HG03103 (cell line): ENCODE data around the gene NOC4L.

Source experiments
- ATAC-seq: cut with Tn5 transposase; IDR thresholded peaks from one replicate; pipeline ENCODE4 v1.9.1; 2021; ENCODE audit warnings: low read depth; ENCODE audit not compliant: unreplicated experiment

The NOC4L gene

GRCh38 chr12:132178801-132179401, 34.6 kb downstream of the NOC4L start:
- ATAC-seq = no peak

- no peak for ATAC-seq
Measured at GRCh38 chr12:132179431-132180362, 35.4 kb downstream of the NOC4L start.

- ATAC-seq = no peak
Measured at GRCh38 chr12:132180648-132181546, 36.6 kb downstream of the NOC4L start.

- no peak for ATAC-seq
Measured at GRCh38 chr12:132181570-132182200, 37.4 kb downstream of the NOC4L start.

- ATAC-seq = no peak
Measured at GRCh38 chr12:132182206-132182710, 38.0 kb downstream of the NOC4L start.

DNA sequence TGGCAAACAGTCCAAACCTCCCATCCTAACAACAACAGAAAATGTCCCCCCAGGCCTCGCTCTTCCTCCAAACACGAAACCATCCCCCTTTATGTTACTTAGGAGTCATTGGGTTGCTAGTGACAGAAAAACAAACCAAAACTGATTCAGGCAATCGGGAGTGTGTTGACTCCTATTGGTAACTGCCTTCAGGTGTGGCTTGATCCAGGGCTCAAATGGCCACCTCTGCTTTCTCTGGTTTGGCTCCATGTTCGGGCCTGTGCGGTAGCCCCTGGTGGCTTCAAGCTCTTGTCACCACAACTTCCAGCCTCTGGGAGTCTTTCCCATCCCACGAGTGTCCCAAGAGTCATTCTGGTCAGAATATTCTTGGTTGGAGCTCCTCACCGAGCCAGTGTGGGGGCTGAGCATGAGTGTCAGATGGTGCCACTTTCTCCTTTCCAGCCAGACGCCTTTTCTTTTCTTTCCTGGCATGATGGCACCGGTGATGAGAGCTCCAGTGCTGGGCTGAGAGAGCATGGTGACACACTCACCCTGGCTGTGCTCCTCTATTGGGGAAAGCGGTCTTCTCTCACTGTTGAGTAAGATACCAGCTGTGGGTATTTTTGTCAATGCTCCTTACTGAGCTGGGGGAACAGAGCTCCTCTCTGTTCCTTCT, 38.6 kb downstream of the NOC4L start:
- ATAC-seq = no peak

- ATAC-seq = no peak
Measured at GRCh38 chr12:132185705-132186104, 41.4 kb downstream of the NOC4L start.

DNA sequence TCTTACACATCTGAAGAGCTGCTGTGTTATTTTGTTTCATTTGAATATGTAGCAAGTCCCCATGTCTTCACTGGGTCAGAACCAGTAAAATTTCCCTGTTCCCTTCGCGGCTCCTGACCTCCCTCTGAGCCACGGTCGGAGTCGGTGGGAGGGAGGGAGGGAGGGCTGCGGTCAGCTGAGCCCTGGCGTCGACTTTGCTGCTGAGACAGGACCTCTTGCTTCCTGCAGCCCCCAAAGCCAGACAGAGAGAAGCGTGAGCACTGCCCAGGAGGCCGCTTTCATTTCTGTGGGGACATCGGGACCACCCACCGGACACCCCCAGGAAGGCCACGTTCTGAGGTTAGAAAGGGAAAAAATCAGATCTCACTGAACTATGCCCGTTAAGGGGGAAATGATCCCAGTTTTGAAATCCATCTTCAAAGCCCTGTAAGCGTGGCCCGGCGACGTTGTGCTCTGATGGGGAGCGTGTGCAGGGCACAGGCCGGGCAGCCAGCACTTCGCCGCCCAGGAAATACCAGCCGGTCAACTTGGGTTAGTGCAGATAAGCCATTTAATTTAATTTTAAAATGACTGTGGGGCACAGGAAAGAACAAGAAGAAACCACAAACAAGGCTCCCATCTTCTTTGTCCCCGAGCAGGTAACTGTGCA, 42.1 kb downstream of the NOC4L start:
- no peak for ATAC-seq

- ATAC-seq = no peak
Measured at GRCh38 chr12:132186857-132187620, 42.8 kb downstream of the NOC4L start.

DNA sequence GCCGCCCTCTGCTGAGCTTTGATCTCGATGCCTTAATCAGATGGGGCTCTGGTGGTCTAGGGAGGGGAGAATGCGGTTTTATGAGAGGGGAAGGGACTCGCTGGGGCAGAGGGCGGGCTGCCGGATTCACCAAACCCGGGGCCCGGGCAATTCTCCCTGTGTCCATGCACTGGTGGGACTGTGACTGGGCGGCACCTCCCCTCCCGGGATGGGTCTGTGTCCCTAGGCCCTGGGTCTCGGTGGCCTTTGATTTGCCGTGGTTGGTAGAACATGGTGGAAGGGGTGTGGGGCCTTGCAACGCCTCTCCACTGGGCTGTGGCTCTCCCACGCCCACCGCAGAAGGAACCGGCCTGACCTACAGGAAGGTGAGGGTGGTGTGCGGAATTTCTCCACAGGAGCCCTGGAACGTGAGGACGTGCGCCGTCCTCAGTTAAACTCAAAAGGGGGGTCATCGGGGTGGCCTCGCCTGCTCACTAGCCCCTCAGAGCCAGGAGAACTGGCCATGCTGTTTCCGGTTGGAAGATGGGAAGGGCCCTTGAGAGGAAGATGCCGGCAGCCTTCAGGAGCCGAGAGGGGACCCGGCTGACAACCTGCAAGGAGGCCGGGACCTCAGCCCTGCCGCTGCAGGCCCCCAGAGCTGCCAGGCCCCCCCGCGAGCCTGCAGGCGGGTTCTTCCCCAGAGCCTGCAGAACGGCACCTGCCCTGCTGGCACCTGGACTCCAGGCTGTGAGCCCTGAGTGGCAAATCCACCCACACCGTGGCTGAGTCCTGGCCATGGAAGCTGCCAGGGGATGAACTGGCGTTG, 43.6 kb downstream of the NOC4L start:
- no peak for ATAC-seq

DNA sequence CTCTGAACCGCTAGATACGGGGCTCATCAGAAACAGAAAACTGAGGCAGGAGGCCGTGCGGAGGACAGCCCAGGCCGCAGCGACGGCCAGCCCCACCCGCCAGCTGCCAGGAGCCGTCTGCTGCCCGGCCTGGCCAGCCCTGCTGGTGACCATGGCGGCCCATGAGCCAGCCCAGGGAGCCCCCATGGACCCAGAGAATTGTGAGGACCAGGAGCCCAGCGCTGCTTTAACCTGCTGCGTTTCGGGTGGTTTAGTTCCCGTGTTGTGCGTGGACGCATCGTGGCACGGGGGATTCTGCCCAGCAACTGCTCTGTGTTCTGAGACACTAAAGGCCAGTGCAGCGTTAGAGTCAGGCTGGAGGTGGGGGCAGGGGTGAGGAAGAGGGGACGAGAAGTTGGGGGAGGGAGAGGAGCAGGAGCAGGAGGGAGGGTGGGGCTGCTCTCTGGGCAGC, 44.2 kb downstream of the NOC4L start:
- no peak for ATAC-seq

GRCh38 chr12:132188916-132189325, 44.7 kb downstream of the NOC4L start:
- no peak for ATAC-seq

DNA sequence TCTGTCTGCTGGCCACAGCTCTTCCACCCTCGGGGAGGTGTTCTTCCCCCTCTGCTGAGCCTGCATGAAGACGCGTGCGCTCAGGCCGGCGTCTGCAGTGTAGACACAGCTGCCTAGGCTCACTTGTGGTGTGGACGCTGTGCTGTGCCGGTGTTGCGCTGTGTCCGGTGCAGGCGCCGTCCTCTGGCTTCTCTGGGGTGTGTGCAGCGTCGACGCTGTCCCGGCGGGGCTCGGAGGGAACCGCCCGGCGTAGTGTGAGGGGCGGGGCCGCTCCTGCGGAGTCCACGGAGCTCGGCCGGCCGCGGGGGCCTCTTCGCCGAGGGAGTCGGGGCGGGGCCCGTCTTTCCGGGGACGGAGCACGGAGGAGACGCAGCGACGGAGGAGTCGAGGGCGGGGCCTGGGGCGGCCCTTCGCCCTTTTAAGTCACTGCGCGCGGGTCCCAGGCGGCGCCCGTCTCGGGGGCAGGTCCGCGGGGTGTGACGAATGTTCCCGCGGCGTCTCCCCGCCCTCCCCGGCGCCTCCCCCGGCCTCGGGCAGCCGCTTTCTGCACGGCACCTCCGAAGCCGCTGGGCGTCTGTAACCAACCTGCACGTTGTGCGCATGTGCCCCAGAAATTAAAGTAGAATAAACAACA, 45.2 kb downstream of the NOC4L start:
- peak; percentile 86 for ATAC-seq

GRCh38 chr12:132190012-132190755, 45.9 kb downstream of the NOC4L start:
- ATAC-seq = peak; percentile 25

GRCh38 chr12:132190834-132191500, 46.7 kb downstream of the NOC4L start:
- no peak for ATAC-seq
